PC-9 (cell line): ENCODE data around the gene HSD17B8.
A peak's percentile ranks its signal among the peaks of the same experiment; 100 is the strongest.

Source experiments
- CTCF ChIP-seq: fragments of 200-600 bp; sonication (generic); conservative IDR thresholded peaks from 2 replicates; pipeline ENCODE4 v1.6.1; 2017; ENCODE audit warnings: mixed run types, antibody characterized with exemption, mild to moderate bottlenecking, moderate library complexity
- EZH2 ChIP-seq: fragments of 200-600 bp; sonication (generic); IDR thresholded peaks from 2 replicates; pipeline ENCODE4 v1.8.0; 2017; ENCODE audit warnings: antibody characterized with exemption, low read depth

- TF ChIP-seq CTCF: peak; percentile 69
- TF ChIP-seq EZH2: no peak
Observed at GRCh38 chr6:33197431-33198048, 6.9 kb upstream of the HSD17B8 start.
